ENCODE measurements around the gene RPS26. TPM values are rescaled to one million over a fixed set of nuclear protein-coding genes. Genes with fewer than 3 reads are reported as not detected.

Gene RPS26
- total and polyA plus RNA-seq, 9 of the 15 experiments (the other 6 are each of a cell fraction or from before 2014, with no cell fraction given) = 70.2 to 1,589 (median 852) TPM

DNA sequence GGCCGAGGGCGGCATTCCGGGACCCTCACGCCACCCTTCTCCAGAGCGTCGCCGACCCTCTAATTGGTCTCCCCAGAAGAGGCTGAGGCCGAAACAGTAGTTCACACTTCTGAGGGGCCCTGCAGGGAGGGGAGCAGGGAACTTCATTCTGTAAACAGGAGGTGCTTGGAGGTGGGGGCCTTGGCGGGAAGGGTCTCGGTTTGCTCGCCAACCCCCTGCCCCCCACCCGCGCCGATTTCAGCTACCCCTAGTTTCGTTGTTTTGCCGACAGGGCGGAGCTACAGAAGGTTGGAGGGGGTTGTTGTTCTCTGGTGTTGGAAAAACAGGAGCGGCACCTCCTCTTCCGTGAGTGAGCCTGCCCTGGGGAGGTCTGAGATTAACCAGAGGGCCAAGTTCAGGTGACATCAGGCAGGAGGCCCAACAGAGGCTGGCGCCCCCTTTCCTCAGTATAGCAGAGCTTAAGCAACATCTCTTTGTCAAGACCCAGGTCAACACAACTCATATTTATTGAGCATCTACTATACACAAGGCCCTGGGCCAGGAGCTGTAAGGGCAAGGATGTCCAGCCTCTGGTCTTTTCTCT lies 38.9 kb downstream of the RPS26 start:
- H3K9me1 ChIP-seq (ENCODE audit: control insufficient read depth, insufficient read depth, low read length) = no peaks in the 10 kb centered on the region
- ChIA-PET CTCF (ENCODE audit: low intra/inter-chr PET ratio) (no interaction called here), POLR2A (interaction anchor here (1.0 to 1.8 kb wide), 4 partner anchors 13 to 78 kb away, joined by 3 to 10 read pairs (median 4); partner anchors contain the start of genes MYL6 and PA2G4)
- H3K4me1 ChIP-seq (replicated peaks in 1 of 2; ENCODE audit: control insufficient read depth in 2 of 2, insufficient read depth in 2 of 2, low read length in 2 of 2) = peaks cover 34 to 40% of the 10 kb centered on the region in 2 experiments
- H3K9ac ChIP-seq (ENCODE audit: insufficient read depth in 1 of 2, low read depth in 2 of 2, low read length in 2 of 2) = peak overlapping the region; percentile 48 to 90; a peak in 3 of 4 replicates
- intact Hi-C loops (cut with micrococcal nuclease) = no loop called here
- no peak for FAIRE-seq
- H3K4me3 ChIP-seq = peak overlapping the region; percentile 51
- 24% methylated on average over 11 of the region's 20 CpGs for WGBS (ENCODE audit: insufficient coverage, low coverage, missing lambda C conversion rate)
- no peaks in the 10 kb centered on the region for H4K20me1 ChIP-seq (replicated peaks; ENCODE audit: control insufficient read depth, insufficient read depth, low read length)
- no peak overlapping the region for H3K27ac ChIP-seq (ENCODE audit: extremely low read depth, low read depth, low read length)
- peak; percentile 16 to 45 (median 38) for DNase-seq (ENCODE audit: extremely low read depth in 1 of 4, low spot score in 3 of 4)
- BruUV-seq (replicated peaks) = no TSS peak
- H3K79me2 ChIP-seq (ENCODE audit: control insufficient read depth, insufficient read depth, low read length) = no peaks in the 10 kb centered on the region
- peak overlapping the region; percentile 84 for H2AFZ ChIP-seq (ENCODE audit: low read depth, low read length)
- no peaks in the 10 kb centered on the region; a peak in 1 of 5 replicates for H3K27me3 ChIP-seq (ENCODE audit: control insufficient read depth in 2 of 2, insufficient read depth in 2 of 2, low read length in 2 of 2)
- peak overlapping the region; percentile 89 for H3K4me2 ChIP-seq (ENCODE audit: insufficient read depth, low read length)
- in situ Hi-C loops (cut with MboI) = no loop called here
- no peaks in the 10 kb centered on the region for H3K36me3 ChIP-seq (ENCODE audit: control insufficient read depth, insufficient read depth, low read length)
- peak; percentile 7 for ATAC-seq
- no peaks in the 10 kb centered on the region for H3K9me3 ChIP-seq (replicated peaks; ENCODE audit: control insufficient read depth, insufficient read depth, low read depth, low read length)
- peak; percentile 70 for TF ChIP-seq RBM25 (IDR thresholded peaks at IDR 0.05; ENCODE audit: low read depth, low read length, severe bottlenecking)
- TF ChIP-seq ZNF41 (CRISPR knock-in tag; conservative IDR thresholded peaks at IDR 0.05) = no peak
- TF ChIP-seq PHF21A (IDR thresholded peaks at IDR 0.05; ENCODE audit: borderline replicate concordance, low read depth) = no peak
- TF ChIP-seq KDM1A (IDR thresholded peaks at IDR 0.05) = peak in 1 of 2 experiments; percentile 26; a peak in 1 of 4 replicates
- no peak for TF ChIP-seq RBM34 (IDR thresholded peaks at IDR 0.05; ENCODE audit: borderline replicate concordance, insufficient read depth, low read length)
- 0 out of 2 replicates have a peak, but pooled peaks have one; percentile 2 for TF ChIP-seq ZNF124 (CRISPR knock-in tag; IDR thresholded peaks at IDR 0.05)
- peak; percentile 53; the same call in 1 of the 2 replicates for TF ChIP-seq ESRRA (IDR thresholded peaks at IDR 0.05; ENCODE audit: borderline replicate concordance, low read depth)
- TF ChIP-seq TOE1 (IDR thresholded peaks at IDR 0.05; ENCODE audit: borderline replicate concordance) = no peak
- no peak for TF ChIP-seq TOE1 (CRISPR knock-in tag; IDR thresholded peaks at IDR 0.05; ENCODE audit: borderline replicate concordance, low read depth)
- TF ChIP-seq BCOR (IDR thresholded peaks at IDR 0.05) = 0 out of 2 replicates have a peak, but pooled peaks have one; percentile 20
- no peak for TF ChIP-seq ZNF444 (CRISPR knock-in tag; IDR thresholded peaks at IDR 0.05)
- TF ChIP-seq, protein P1, sequence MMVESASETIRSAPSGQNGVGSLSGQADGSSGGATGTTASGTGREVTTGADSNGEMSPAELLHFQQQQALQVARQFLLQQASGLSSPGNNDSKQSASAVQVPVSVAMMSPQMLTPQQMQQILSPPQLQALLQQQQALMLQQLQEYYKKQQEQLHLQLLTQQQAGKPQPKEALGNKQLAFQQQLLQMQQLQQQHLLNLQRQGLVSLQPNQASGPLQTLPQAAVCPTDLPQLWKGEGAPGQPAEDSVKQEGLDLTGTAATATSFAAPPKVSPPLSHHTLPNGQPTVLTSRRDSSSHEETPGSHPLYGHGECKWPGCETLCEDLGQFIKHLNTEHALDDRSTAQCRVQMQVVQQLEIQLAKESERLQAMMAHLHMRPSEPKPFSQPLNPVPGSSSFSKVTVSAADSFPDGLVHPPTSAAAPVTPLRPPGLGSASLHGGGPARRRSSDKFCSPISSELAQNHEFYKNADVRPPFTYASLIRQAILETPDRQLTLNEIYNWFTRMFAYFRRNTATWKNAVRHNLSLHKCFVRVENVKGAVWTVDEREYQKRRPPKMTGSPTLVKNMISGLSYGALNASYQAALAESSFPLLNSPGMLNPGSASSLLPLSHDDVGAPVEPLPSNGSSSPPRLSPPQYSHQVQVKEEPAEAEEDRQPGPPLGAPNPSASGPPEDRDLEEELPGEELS (CRISPR knock-in tag; IDR thresholded peaks at IDR 0.05; ENCODE audit: borderline replicate concordance) = 0 out of 2 replicates have a peak, but pooled peaks have one; percentile 15
- no peak for TF ChIP-seq SMARCE1 (IDR thresholded peaks at IDR 0.05)
- TF ChIP-seq KAT7 (CRISPR knock-in tag; IDR thresholded peaks at IDR 0.05; ENCODE audit: borderline replicate concordance) = 0 out of 2 replicates have a peak, but pooled peaks have one; percentile 8
- TF ChIP-seq, protein P2, sequence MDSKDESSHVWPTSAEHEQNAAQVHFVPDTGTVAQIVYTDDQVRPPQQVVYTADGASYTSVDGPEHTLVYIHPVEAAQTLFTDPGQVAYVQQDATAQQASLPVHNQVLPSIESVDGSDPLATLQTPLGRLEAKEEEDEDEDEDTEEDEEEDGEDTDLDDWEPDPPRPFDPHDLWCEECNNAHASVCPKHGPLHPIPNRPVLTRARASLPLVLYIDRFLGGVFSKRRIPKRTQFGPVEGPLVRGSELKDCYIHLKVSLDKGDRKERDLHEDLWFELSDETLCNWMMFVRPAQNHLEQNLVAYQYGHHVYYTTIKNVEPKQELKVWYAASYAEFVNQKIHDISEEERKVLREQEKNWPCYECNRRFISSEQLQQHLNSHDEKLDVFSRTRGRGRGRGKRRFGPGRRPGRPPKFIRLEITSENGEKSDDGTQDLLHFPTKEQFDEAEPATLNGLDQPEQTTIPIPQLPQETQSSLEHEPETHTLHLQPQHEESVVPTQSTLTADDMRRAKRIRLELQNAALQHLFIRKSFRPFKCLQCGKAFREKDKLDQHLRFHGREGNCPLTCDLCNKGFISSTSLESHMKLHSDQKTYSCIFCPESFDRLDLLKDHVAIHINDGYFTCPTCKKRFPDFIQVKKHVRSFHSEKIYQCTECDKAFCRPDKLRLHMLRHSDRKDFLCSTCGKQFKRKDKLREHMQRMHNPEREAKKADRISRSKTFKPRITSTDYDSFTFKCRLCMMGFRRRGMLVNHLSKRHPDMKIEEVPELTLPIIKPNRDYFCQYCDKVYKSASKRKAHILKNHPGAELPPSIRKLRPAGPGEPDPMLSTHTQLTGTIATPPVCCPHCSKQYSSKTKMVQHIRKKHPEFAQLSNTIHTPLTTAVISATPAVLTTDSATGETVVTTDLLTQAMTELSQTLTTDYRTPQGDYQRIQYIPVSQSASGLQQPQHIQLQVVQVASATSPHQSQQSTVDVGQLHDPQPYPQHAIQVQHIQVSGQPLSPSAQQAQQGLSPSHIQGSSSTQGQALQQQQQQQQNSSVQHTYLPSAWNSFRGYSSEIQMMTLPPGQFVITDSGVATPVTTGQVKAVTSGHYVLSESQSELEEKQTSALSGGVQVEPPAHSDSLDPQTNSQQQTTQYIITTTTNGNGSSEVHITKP (IDR thresholded peaks at IDR 0.05; ENCODE audit: partially characterized antibody) = peak; percentile 85
- 0 out of 4 replicates have a peak, but pooled peaks of 1 of the 2 experiments have one; percentile 41 for TF ChIP-seq FOXK2 (conservative IDR thresholded peaks at IDR 0.05 in 1 of 2, IDR thresholded peaks at IDR 0.05 in 1 of 2; ENCODE audit: low read depth in 2 of 2)
- TF ChIP-seq HSF4 (CRISPR knock-in tag; IDR thresholded peaks at IDR 0.05; ENCODE audit: borderline replicate concordance) = no peak
